Activated naive CD4-positive, alpha-beta T cell treated with anti-CD3 and anti-CD28 coated beads, Interleukin-2, amount 50 U/mL, for 72 hours (primary cell): ENCODE measurements around the gene NSMCE3. TPM values are rescaled to one million over a fixed set of nuclear protein-coding genes. Genes with fewer than 3 reads are reported as not detected.

Experiments used
- ATAC-seq, 2 donors: fragments of 150-1000 bp; cut with Tn5 transposase; 2 replicates each; pipeline ENCODE4 v1.10.0; 2021; ENCODE audit warnings: mild to moderate bottlenecking in 2 of 2, moderate library complexity in 2 of 2
- DNase-seq, 2 donors: peaks; one replicate each; pipeline ENCODE4 v3.0.0; 2021 to 2022; ENCODE audit warnings: low spot score in 2 of 2
- H3K27ac Mint-ChIP-seq, 2 donors: one replicate each; pipeline ENCODE4 v1.8.0; 2022; ENCODE audit warnings: mild to moderate bottlenecking in 2 of 2, mixed read lengths in 2 of 2
- H3K36me3 Mint-ChIP-seq, 2 donors: one replicate each; pipeline ENCODE4 v1.8.0; 2022; ENCODE audit warnings: mixed read lengths in 2 of 2
- H3K9me3 Mint-ChIP-seq, 2 donors: one replicate each; pipeline ENCODE4 v1.8.0; 2022; ENCODE audit warnings: mixed read lengths in 2 of 2
- total RNA-seq, 2 donors: library from RNA; stranded (reverse); gene quantifications; one replicate each; pipeline ENCODE4 v1.2.3, GENCODE V29; 2022

NSMCE3 gene
- total RNA-seq = 1 to 10 TPM; 6.4 to 7.9 TPM

DNA sequence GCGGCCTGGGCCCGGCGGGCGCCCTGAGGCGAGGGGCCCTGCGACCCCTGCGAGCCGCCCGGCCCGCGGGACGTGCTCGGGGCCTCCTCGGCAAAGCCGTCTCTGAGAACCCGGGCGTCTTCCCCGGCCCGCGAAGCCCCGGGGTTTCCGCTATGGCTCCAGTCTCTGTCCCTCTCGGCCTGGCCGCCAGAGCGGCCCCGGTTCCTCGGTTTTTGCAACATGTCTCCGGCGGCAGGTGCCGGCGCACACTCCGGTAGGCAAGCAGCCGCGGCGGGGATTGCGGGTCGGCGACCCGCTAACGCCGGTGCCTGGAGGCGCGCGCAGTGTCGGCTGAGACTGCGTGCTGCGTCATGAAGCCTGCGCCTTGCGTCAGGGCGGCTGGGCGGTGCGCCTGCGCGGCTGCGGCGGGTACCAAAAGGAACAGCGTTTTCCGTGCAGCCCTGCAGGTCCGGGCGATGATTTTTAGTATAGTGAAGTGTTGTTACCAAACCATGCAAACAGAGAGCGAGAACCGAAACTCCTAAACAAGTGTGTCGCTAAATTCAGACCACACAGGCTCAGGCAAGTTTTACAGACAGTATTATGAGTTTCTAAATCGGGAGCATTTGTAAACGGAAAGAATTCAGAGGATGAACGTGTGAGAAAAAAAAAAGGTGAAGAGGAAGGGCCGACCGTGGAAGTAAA is at the start of gene NSMCE3:
Gene NSMCE3, minus strand, starts transcription at position 338 of the 684 bp plus-strand sequence. Its CDS starts 117 bp downstream, at position 221.
- H3K9me3 Mint-ChIP-seq = no peaks in the 10 kb centered on the region
- H3K27ac Mint-ChIP-seq = peak within 1 kb of the TSS; percentile 93 to 98
- ATAC-seq = peak; percentile 97 to 98
- DNase-seq = peak; percentile 85 to 92
- H3K36me3 Mint-ChIP-seq = peaks cover 6 to 13% of the 10 kb centered on the region in 2 donors

DNA sequence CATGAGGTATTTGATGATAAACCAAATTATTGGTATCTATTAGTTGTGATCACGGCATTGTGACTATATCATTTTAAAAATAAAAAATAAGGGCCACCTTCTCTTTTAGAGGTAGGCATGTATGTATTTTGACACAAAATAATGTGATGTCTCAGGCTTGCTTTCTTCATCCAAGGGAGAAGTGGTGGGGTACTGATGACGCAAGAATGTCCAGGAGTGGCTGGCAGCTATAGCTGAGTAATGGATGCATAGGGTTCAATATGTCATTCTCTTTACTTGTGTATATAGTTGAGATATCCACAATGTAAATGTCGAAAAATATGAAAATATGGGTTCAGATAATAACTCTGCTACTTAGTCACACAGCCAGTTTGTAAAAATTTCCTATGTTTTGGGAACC is 46.8 kb upstream of the NSMCE3 start:
- ATAC-seq = no peak
- Mint-ChIP-seq H3K9me3 (peaks cover 6 to 7% of the 10 kb centered on the region in 2 donors), H3K36me3 (peaks cover 0 to 7% of the 10 kb centered on the region in 2 donors), H3K27ac (no peak overlapping the region)
- no peak for DNase-seq

DNA sequence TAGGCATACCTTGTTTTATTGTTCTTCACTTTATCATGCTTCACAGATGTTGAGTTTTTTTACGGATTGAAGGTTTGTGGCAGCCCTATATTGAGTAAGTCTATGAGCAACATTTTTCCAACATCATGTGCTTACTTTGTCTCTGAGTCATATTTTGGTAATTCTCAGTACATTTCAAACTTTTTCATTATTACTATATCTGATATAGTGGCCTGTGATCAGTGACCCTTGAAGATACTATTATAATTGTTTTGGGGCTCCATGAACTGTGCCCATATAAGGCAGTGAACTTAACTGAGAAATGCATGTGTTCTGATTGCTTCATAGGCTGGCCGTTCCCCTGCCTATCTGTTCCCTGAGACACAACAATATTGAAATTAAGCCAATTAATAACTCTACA is 42.8 kb upstream of the NSMCE3 start:
- DNase-seq (no peak), ATAC-seq (peak in 1 of 2 donors; percentile 26)
- Mint-ChIP-seq H3K36me3 (no peaks in the 10 kb centered on the region), H3K27ac (no peak overlapping the region), H3K9me3 (no peaks in the 10 kb centered on the region)

DNA sequence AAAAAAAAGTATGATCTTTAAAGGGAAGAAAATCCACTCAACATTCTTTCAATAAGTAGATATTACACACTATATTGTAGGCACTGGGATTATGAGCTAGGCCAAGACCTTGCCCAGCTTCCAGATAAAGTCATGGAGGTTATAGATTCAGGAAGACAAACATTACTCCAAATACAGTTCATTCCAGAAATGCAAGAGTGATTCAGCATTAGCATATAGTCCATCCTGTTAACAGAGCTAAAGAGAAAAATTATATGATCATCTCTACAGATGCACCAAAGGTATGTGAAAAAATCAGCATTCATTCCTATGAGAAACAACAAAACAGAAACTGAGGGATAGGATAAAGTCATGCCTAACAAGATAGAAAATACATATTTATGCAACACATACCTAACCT is 42.1 kb upstream of the NSMCE3 start:
- DNase-seq (no peak), ATAC-seq (no peak)
- Mint-ChIP-seq H3K36me3 (no peaks in the 10 kb centered on the region), H3K9me3 (no peaks in the 10 kb centered on the region), H3K27ac (no peak overlapping the region)

GRCh38 chr15:29309139-29309538 is 39.5 kb upstream of the NSMCE3 start:
- ATAC-seq (no peak), DNase-seq (no peak)
- Mint-ChIP-seq H3K36me3 (no peaks in the 10 kb centered on the region), H3K27ac (no peak overlapping the region), H3K9me3 (no peaks in the 10 kb centered on the region)

DNA sequence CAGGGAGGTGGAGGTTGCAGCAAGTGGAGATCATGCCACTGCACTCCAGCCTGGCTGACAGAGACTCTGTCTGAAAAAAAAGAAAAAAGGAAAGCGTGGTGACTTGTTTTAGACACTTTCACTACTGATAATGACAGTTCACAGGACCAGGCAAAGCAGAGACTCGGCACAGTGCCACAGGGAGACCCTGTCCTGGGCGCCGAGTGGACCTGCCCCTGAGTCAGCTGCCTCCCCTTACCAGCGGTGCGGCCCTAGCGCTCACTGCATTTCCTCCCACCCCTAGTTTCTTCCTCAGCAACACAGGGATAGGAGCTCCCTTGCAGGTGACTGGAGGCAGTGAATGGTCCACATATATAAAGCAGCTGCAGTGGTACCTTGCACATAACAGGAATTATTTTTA is 38.7 kb upstream of the NSMCE3 start:
- ATAC-seq (no peak), DNase-seq (no peak)
- H3K27ac Mint-ChIP-seq = no peak overlapping the region
- no peaks in the 10 kb centered on the region for H3K36me3 Mint-ChIP-seq
- H3K9me3 Mint-ChIP-seq = no peaks in the 10 kb centered on the region

GRCh38 chr15:29305556-29305955 is 35.9 kb upstream of the NSMCE3 start:
- H3K36me3 Mint-ChIP-seq = no peaks in the 10 kb centered on the region
- H3K9me3 Mint-ChIP-seq = no peaks in the 10 kb centered on the region
- DNase-seq (no peak), ATAC-seq (no peak)
- no peak overlapping the region for H3K27ac Mint-ChIP-seq

DNA sequence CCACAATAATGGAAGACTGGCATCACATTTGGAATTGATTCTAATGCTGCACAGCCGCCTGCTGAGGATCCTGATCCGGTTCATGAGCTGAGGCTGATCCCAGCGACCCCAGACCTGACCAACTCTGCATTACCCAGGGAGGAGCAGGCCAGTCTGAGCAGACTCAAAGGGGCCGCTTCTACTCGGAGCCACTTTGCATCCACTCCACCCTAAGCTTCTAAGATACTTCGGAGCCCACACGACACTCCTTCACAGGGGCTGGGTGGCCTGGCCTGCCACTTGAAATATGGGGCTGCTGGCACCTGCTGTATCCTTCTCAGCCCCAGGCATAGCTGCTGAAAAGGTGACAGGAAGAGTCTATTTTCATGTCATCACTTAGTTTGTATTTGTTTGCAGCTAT is 33.2 kb upstream of the NSMCE3 start:
- ATAC-seq = no peak
- H3K9me3 Mint-ChIP-seq = peaks cover 0 to 8% of the 10 kb centered on the region in 2 donors
- H3K27ac Mint-ChIP-seq = no peak overlapping the region
- H3K36me3 Mint-ChIP-seq = no peaks in the 10 kb centered on the region
- DNase-seq = no peak

DNA sequence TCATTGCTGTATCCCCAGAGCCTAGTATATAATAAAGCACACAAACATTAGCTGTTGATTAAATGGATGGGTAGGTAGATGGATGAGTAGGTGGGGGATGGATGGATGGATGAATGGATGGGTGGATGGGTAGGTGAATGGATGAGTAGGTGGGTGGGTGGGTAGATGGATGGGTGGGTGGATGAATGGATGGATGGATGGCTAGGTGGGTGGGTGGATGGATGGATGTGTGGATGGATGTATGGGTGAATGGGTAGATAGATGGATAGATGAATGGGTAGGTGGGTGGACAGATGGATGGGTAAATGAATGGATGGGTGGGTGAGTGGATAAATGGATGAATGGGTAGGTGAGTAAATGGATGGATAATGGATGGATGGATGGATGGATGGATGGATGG is 30.2 kb upstream of the NSMCE3 start:
- no peak for DNase-seq
- H3K9me3 Mint-ChIP-seq = peaks cover 0 to 16% of the 10 kb centered on the region in 2 donors
- H3K27ac Mint-ChIP-seq = no peak overlapping the region
- ATAC-seq = no peak
- H3K36me3 Mint-ChIP-seq = peaks cover 0 to 8% of the 10 kb centered on the region in 2 donors

DNA sequence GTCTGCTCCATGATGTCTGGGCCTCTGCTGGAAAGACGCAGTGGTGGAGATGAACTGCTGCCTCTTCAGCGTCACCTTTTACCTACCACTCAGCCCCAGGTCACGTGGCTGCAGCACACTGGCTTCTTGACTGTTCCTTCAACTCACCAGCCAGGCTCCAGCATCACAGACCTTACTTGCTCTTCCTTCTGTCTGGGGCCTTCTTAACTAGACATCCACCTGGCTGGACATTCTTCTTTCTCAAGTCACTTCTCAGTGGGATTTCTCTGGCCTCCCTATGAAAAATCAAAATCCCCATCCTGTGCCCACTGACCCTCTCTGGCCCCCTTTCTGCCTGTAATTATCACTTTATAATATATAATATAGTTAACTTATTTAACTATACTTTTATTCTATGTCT is 29.7 kb upstream of the NSMCE3 start:
- Mint-ChIP-seq H3K9me3 (peaks cover 0 to 16% of the 10 kb centered on the region in 2 donors), H3K36me3 (peaks cover 0 to 8% of the 10 kb centered on the region in 2 donors), H3K27ac (no peak overlapping the region)
- no peak for ATAC-seq
- no peak for DNase-seq

GRCh38 chr15:29294732-29295325 is 25.2 kb upstream of the NSMCE3 start:
- Mint-ChIP-seq H3K27ac (no peak overlapping the region), H3K36me3 (peaks cover 0 to 8% of the 10 kb centered on the region in 2 donors), H3K9me3 (peaks cover 0 to 10% of the 10 kb centered on the region in 2 donors)
- ATAC-seq (no peak), DNase-seq (no peak)

GRCh38 chr15:29291067-29291845 is 21.6 kb upstream of the NSMCE3 start:
- no peaks in the 10 kb centered on the region for H3K36me3 Mint-ChIP-seq
- H3K27ac Mint-ChIP-seq = no peak overlapping the region
- DNase-seq = no peak

GRCh38 chr15:29289173-29289572 is 19.6 kb upstream of the NSMCE3 start:
- ATAC-seq (no peak), DNase-seq (no peak)
- no peaks in the 10 kb centered on the region for H3K36me3 Mint-ChIP-seq
- no peak overlapping the region for H3K27ac Mint-ChIP-seq
- no peaks in the 10 kb centered on the region for H3K9me3 Mint-ChIP-seq

More at GRCh38 chr15:29291067-29291845, 21.6 kb upstream of the NSMCE3 start:
- no peak for ATAC-seq
- H3K9me3 Mint-ChIP-seq = peaks cover 0 to 3% of the 10 kb centered on the region in 2 donors

GRCh38 chr15:29285386-29285785 is 15.8 kb upstream of the NSMCE3 start:
- Mint-ChIP-seq H3K9me3 (no peaks in the 10 kb centered on the region), H3K27ac (no peak overlapping the region)
- no peak for ATAC-seq

DNA sequence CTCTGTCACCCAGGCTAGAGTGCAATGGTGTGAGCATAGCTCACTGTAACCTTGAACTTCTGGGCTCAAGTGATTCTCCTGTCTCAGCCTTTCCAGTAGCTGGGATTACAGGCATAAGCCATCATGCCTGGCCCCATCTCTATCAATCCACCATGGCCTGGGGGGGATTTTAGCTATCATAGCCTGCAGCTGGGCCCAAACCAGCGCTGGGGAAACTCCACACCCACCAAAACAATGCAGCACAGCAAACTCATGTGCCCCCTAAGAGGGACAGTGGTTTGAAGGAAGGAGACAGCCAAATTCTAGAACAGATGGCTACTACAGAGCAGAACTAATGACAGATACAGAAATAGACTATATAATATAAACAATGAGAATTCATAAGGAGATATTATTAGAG is 13.8 kb upstream of the NSMCE3 start:
- DNase-seq (no peak), ATAC-seq (no peak)
- no peaks in the 10 kb centered on the region for H3K36me3 Mint-ChIP-seq
- no peaks in the 10 kb centered on the region for H3K9me3 Mint-ChIP-seq
- peak overlapping the region in 1 of 2 donors; percentile 30 for H3K27ac Mint-ChIP-seq

More at GRCh38 chr15:29285386-29285785, 15.8 kb upstream of the NSMCE3 start:
- H3K36me3 Mint-ChIP-seq = no peaks in the 10 kb centered on the region
- DNase-seq = no peak

DNA sequence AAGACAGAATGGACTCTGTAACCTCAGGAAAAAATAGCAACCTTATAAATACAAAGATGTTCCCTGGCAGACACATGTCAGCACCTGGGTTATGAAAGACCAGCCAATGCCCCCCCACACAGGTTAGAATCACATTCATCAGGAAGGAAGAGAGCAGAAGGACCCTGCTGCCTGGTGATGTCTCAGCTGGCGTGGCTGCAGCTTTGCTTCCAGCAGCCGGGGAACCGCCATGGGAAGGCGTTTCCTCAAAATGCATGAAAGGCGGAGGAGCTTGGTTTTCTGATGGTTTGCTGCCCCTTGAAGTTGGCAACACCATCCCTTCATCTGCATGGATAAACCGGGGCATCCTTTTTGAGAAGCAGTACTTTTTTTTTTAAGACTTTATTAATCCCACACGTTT is 10.9 kb upstream of the NSMCE3 start:
- H3K9me3 Mint-ChIP-seq = no peaks in the 10 kb centered on the region
- DNase-seq = no peak
- no peaks in the 10 kb centered on the region for H3K36me3 Mint-ChIP-seq
- H3K27ac Mint-ChIP-seq = no peak overlapping the region
- no peak for ATAC-seq

GRCh38 chr15:29278436-29279105 is 8.9 kb upstream of the NSMCE3 start:
- Mint-ChIP-seq H3K36me3 (no peaks in the 10 kb centered on the region), H3K27ac (no peak overlapping the region), H3K9me3 (no peaks in the 10 kb centered on the region)
- ATAC-seq = no peak
- DNase-seq = no peak
